ENCODE measurements around the gene SH3GLB2.
"Not testable (repeated sequence)": the region's sequence is repeated elsewhere in the genome, so short reads cannot be mapped to it uniquely, and the experiment has no call there.

Gene SH3GLB2

DNA sequence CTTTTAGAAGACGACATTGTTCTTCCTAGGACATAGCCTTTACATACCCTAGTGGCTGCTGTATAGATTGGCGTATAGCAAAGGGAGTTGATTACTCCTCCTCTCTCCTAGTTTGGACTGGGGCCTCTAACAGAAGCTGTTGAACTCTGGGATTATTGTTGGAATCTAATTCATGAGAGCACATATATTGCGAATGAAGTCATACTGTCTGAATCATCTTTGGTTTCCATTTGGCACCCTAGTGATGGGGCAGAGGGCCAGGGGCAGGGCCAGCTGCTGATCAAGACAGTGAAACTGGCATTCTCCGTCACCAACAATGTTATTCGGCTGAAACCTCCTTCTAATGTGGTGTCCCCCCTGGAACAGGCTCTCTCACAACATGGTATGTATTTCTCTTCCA lies 40.3 kb downstream of the SH3GLB2 start:
- no peak for DNase-seq

DNA sequence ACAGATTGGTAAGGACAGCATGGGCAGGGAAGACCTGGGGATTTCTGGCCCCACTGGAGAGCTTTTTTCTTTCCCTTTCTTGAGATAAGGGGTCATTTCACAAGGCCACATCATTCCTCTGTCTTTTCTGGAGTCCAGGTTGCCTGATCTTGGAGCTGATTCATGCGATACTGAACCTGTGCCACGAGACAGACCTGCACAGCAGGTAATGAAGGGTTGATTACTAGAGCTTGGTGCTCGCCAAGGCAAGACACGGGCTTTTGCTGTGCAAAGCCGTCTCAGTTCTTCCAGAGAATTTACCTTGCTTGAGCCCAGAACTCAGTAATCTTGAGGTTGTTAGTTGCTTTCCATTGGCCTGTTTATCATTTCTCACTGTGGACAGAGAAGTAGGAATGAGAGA lies 41.5 kb downstream of the SH3GLB2 start:
- no peak for DNase-seq

DNA sequence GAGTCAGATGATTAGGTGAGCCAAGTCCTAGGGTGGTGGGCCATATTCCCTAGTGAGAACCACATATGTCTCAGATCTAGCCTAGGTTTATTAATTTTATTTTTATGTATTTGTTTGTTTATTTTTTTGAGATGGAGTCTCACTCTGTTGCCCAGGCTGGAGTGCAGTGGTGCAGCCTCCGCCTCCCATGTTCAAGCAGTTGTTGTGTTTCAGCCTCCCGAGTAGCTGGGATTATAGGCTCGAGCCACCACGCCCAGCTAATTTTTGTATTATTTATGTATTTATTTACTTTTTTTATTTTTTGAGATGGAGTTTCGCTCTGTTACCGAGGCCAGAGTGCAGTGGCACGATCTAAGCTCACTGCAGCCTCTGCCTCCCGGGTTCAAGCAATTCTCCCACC lies 44.6 kb downstream of the SH3GLB2 start:
- no peak for DNase-seq

DNA sequence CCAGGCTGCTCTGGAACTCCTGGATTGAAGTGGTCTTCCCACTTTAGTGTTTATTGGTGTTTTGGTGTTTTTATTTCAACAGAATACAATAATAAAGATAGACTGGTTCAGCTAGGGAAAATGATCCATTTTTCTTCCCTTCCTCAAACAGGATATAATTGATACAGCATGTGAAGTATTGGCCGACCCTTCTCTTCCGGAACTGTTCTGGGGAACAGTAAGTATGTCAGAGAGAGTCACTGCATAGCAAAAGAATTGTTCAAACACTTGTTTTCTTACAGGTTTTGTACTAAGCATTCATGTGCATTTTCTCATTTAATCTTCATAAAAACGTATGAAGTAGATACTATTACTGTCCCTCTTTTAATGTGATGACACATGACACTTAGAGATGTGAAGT lies 49.0 kb downstream of the SH3GLB2 start:
- DNase-seq = no peak

DNA sequence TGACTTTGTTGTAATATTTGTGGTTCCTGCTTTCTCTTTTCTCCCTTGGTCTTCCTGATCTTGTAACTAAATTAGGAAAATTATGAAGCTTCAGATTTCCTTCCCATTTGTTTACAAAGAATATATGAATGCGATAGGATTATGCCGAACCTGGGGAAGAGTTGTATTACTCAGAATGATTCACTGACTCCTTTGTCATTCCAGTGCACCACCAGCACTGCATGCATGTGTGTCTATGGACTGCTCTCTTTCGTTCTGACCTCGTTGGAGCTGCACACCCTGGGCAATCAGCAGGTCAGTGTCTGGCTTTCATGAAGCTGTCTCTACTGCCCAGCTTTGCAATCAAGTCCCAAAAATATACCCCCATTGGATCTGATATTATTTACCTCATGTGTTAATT lies 55.2 kb downstream of the SH3GLB2 start:
- no peak for DNase-seq

DNA sequence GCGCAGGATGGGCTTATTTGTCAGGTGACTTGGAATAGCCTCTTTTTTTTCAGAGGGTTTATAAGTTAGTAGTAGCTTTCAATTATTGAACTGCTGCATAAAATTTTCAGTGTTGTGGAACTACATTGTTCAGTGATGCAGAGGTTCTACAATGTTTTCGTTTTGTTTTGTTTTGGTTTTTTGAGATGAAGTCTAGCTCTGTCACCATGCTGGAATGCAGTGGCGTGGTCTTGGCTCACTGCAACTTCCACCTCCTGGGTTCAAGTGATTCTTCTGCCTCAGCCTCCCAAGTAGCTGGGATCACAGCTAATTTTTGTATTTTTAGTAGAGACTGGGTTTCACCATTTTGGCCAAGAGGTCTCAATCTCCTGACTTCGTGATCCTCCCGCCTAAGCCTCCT lies 58.6 kb downstream of the SH3GLB2 start:
- no peak for DNase-seq

DNA sequence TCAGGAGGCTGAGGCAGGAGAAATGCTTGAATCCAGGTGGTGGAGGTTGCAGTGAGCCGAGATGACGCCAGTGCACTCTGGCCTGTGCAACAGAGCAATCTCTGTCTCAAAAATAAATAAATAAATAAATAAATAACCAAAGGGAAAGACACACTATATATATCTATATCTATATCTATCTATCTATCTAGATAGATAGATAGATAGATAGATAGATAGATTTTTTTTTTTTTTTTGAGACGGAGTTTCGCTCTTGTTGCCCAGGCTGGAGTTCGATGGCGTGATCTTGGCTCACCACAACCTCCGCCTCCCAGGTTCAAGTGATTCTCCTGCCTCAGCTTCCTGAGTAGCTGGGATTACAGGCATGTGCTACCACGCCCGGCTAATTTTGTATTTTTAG lies 66.7 kb downstream of the SH3GLB2 start:
- DNase-seq = not testable (repeated sequence)
